Mammary epithelial cell (primary cell): Measurements from ENCODE around the gene NUDT14.

Source experiments
- EZH2 ChIP-seq: IDR thresholded peaks from 2 replicates; pipeline ENCODE4 v1.6.1; 2012; ENCODE audit warnings: low read length, inconsistent platforms, borderline replicate concordance
- TF ChIP-seq, protein P1 (sequence below), 2 donors: IDR thresholded peaks in 1 of 2; conservative IDR thresholded peaks in 1 of 2; 2 replicates each; pipeline ENCODE4 v1.5.1; 2011 to 2012; ENCODE audit warnings: inconsistent platforms in 2 of 2, low read length in 2 of 2, mild to moderate bottlenecking in 2 of 2, control low read depth in 1 of 2, low read depth in 1 of 2; ENCODE audit not compliant: insufficient read depth in 1 of 2; ENCODE audit errors: extremely low read depth in 1 of 2

- TF ChIP-seq, protein P1, sequence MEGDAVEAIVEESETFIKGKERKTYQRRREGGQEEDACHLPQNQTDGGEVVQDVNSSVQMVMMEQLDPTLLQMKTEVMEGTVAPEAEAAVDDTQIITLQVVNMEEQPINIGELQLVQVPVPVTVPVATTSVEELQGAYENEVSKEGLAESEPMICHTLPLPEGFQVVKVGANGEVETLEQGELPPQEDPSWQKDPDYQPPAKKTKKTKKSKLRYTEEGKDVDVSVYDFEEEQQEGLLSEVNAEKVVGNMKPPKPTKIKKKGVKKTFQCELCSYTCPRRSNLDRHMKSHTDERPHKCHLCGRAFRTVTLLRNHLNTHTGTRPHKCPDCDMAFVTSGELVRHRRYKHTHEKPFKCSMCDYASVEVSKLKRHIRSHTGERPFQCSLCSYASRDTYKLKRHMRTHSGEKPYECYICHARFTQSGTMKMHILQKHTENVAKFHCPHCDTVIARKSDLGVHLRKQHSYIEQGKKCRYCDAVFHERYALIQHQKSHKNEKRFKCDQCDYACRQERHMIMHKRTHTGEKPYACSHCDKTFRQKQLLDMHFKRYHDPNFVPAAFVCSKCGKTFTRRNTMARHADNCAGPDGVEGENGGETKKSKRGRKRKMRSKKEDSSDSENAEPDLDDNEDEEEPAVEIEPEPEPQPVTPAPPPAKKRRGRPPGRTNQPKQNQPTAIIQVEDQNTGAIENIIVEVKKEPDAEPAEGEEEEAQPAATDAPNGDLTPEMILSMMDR (conservative IDR thresholded peaks at IDR 0.05 in 1 of 2, IDR thresholded peaks at IDR 0.05 in 1 of 2; ENCODE audit: extremely low read depth in 1 of 2, insufficient read depth in 1 of 2, low read depth in 1 of 2, low read length in 2 of 2), result no peak
- TF ChIP-seq EZH2, result no peak
Observed at GRCh38 chr14:105177082-105177481, 4.0 kb downstream of the NUDT14 start.
